ENCODE measurements around the gene EIF4A2. TPM values are rescaled to one million over a fixed set of nuclear protein-coding genes. Genes with fewer than 3 reads are reported as not detected.
"Not testable (repeated sequence)": the region's sequence is repeated elsewhere in the genome, so short reads cannot be mapped to it uniquely, and the experiment has no call there.

The EIF4A2 gene
- total RNA-seq, 1 experiment from 2014 or later, result 435 TPM

DNA sequence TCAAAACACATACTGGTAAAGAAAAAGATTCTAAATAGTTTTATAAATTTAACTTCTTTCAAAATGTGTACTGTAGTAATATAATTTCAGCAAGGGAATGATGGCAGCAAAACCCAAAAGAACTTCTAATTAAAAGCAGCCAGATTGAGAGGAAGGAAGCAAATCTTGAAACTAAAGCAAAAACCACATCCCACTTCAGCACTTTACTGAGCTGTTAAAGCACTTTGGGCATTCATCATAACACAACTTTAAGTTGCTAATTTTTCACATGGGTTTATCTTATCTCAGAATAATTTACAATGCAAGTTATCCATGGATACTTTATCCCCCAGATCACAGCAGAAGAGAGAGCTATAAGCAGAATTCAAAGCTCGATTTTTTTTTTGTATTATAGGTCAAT lies 16.9 kb downstream of the EIF4A2 start:
- BruUV-seq (replicated peaks), result no TSS peak
- no peaks in the 10 kb centered on the region for H3K27me3 ChIP-seq (replicated peaks; ENCODE audit: insufficient read depth, low read depth, low read length, poor library complexity)
- H3K9me3 ChIP-seq (ENCODE audit: low read depth, low read length, poor library complexity, severe bottlenecking), result no peaks in the 10 kb centered on the region
- no peak for TF ChIP-seq EZH2 (IDR thresholded peaks at IDR 0.05; ENCODE audit: borderline replicate concordance, low read depth, low read length, poor library complexity, severe bottlenecking)
- TF ChIP-seq, protein P1, sequence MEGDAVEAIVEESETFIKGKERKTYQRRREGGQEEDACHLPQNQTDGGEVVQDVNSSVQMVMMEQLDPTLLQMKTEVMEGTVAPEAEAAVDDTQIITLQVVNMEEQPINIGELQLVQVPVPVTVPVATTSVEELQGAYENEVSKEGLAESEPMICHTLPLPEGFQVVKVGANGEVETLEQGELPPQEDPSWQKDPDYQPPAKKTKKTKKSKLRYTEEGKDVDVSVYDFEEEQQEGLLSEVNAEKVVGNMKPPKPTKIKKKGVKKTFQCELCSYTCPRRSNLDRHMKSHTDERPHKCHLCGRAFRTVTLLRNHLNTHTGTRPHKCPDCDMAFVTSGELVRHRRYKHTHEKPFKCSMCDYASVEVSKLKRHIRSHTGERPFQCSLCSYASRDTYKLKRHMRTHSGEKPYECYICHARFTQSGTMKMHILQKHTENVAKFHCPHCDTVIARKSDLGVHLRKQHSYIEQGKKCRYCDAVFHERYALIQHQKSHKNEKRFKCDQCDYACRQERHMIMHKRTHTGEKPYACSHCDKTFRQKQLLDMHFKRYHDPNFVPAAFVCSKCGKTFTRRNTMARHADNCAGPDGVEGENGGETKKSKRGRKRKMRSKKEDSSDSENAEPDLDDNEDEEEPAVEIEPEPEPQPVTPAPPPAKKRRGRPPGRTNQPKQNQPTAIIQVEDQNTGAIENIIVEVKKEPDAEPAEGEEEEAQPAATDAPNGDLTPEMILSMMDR (conservative IDR thresholded peaks at IDR 0.05; ENCODE audit: low read depth, low read length), result no peak
- no peak for DNase-seq (ENCODE audit: low spot score)
- H3K36me3 ChIP-seq (ENCODE audit: insufficient read depth, low read length, poor library complexity, severe bottlenecking), result peaks cover 88% of the 10 kb centered on the region
- H3K4me3 ChIP-seq (ENCODE audit: low read depth, low read length, poor library complexity, severe bottlenecking), result no peak overlapping the region
- H3K27ac ChIP-seq (ENCODE audit: low read depth, low read length, poor library complexity, severe bottlenecking), result no peak overlapping the region
- CTCF ChIA-PET, result no interaction called here
- peaks cover 7% of the 10 kb centered on the region for H3K4me1 ChIP-seq (ENCODE audit: insufficient read depth, low read length, poor library complexity, severe bottlenecking)
- intact Hi-C loops (cut with micrococcal nuclease; ENCODE audit: unreplicated experiment), result no loop called here
- POLR2A ChIA-PET (ENCODE audit: low non-redundant PET), result no interaction called here

DNA sequence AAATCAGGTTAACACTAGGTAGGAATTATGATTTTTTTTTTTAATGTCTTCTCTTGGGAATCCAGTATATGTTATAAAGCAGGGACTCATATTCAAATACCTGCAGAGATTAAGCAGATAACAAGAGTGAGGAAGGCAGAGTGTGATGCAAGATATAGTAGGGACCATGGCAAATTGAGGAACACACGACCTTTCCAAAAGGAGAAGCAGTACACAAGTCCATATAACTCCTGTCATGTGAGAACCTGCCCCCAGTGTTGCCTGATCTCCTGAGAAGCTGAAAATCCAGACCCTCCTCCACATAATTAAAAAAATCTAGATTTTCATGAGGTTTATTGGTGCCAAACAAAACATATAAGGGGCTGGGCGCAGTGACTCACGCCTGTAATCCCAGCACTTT lies 19.3 kb downstream of the EIF4A2 start:
- CTCF ChIA-PET, result no interaction called here
- no TSS peak for BruUV-seq (replicated peaks)
- TF ChIP-seq, protein P1 (conservative IDR thresholded peaks at IDR 0.05; ENCODE audit: low read depth, low read length), result no peak
- TF ChIP-seq EZH2 (IDR thresholded peaks at IDR 0.05; ENCODE audit: borderline replicate concordance, low read depth, low read length, poor library complexity, severe bottlenecking), result no peak
- peaks cover 17% of the 10 kb centered on the region for H3K4me1 ChIP-seq (ENCODE audit: insufficient read depth, low read length, poor library complexity, severe bottlenecking)
- POLR2A ChIA-PET (ENCODE audit: low non-redundant PET), result no interaction called here
- H3K4me3 ChIP-seq (ENCODE audit: low read depth, low read length, poor library complexity, severe bottlenecking), result no peak overlapping the region
- H3K27ac ChIP-seq (ENCODE audit: low read depth, low read length, poor library complexity, severe bottlenecking), result no peak overlapping the region
- no peaks in the 10 kb centered on the region for H3K27me3 ChIP-seq (replicated peaks; ENCODE audit: insufficient read depth, low read depth, low read length, poor library complexity)
- no peak for DNase-seq (ENCODE audit: low spot score)
- intact Hi-C loops (cut with micrococcal nuclease; ENCODE audit: unreplicated experiment), result no loop called here
- H3K9me3 ChIP-seq (ENCODE audit: low read depth, low read length, poor library complexity, severe bottlenecking), result no peaks in the 10 kb centered on the region
- H3K36me3 ChIP-seq (ENCODE audit: insufficient read depth, low read length, poor library complexity, severe bottlenecking), result peaks cover 66% of the 10 kb centered on the region

DNA sequence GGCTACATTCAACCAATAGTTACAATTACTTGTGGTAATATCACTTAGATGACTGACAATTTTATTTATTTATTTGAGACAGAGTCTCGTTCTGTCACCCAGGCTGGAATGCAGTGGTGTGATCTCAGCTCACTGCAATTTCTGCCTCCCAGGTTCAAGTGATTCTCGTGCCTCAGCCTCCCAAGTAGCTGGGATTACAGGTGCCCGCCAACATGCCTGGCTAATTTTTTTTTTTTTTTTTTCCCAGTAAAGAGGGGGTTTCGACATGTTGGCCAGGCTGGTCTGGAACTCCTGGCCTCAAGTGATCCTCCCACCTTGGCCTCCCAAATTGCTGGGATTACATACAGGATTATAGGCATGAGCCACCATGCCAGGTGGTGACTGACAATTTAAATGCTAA lies 20.1 kb downstream of the EIF4A2 start:
- peaks cover 17% of the 10 kb centered on the region for H3K4me1 ChIP-seq (ENCODE audit: insufficient read depth, low read length, poor library complexity, severe bottlenecking)
- POLR2A ChIA-PET (ENCODE audit: low non-redundant PET); H3K27me3 ChIP-seq (replicated peaks; ENCODE audit: insufficient read depth, low read depth, low read length, poor library complexity); H3K4me3 ChIP-seq (ENCODE audit: low read depth, low read length, poor library complexity, severe bottlenecking); H3K9me3 ChIP-seq (ENCODE audit: low read depth, low read length, poor library complexity, severe bottlenecking); H3K27ac ChIP-seq (ENCODE audit: low read depth, low read length, poor library complexity, severe bottlenecking); DNase-seq (ENCODE audit: low spot score); BruUV-seq (replicated peaks); intact Hi-C loops (cut with micrococcal nuclease; ENCODE audit: unreplicated experiment): not testable (repeated sequence)
- CTCF ChIA-PET, result interaction anchor here (0.6 kb wide), 1 partner anchor 24 kb away, joined by 3 read pairs; no protein-coding TSS in a partner anchor
- H3K36me3 ChIP-seq (ENCODE audit: insufficient read depth, low read length, poor library complexity, severe bottlenecking), result peaks cover 59% of the 10 kb centered on the region
